Left ventricle myocardium inferior (tissue), 1 donor: ENCODE data around the gene SARM1. TPM values are rescaled to one million over a fixed set of nuclear protein-coding genes. Genes with fewer than 3 reads are reported as not detected.

Experiments
- DNase-seq: peaks from one replicate; pipeline ENCODE4 v3.0.0-alpha.2; 2020
- H3K27ac ChIP-seq: fragments of 200-600 bp; replicated peaks from 2 replicates; pipeline ENCODE4 v1.8.0; 2021
- H3K27me3 ChIP-seq: fragments of 200-600 bp; 2 replicates; pipeline ENCODE4 v1.8.0; 2021; ENCODE audit warnings: low read depth
- H3K36me3 ChIP-seq: fragments of 200-600 bp; 2 replicates; pipeline ENCODE4 v1.8.0; 2021
- H3K4me1 ChIP-seq: fragments of 200-600 bp; 2 replicates; pipeline ENCODE4 v1.8.0; 2021
- H3K4me3 ChIP-seq: fragments of 200-600 bp; 2 replicates; pipeline ENCODE4 v1.8.0; 2021; ENCODE audit warnings: mild to moderate bottlenecking, moderate library complexity
- H3K9me3 ChIP-seq: fragments of 200-600 bp; replicated peaks from 2 replicates; pipeline ENCODE4 v1.8.0; 2021
- intact Hi-C: fragments of 100-400 bp; cut with micrococcal nuclease; formaldehyde crosslinking; loops from one replicate; pipeline ENCODE4 v1.11.0; 2022
- total RNA-seq: library from RNA; stranded (reverse); fragmentation: NEBNext Ultra II Directional; extraction: Animal tissue kit (Norgen Biotek cat#: 25700); gene quantifications from one replicate; pipeline ENCODE4 v1.2.1, GENCODE V29; 2021
- TF ChIP-seq, protein P1 (sequence below): fragments of 200-600 bp; IDR thresholded peaks from 2 replicates; pipeline ENCODE4 v1.8.0; 2021; ENCODE audit warnings: antibody characterized with exemption, mild to moderate bottlenecking, borderline replicate concordance
- donor health status: DM: no; HTN: yes; CAD: no; lungs with severe emphysema.

SARM1 gene
- total RNA-seq, 1 donor from 2014 or later: 5.1 TPM

DNA sequence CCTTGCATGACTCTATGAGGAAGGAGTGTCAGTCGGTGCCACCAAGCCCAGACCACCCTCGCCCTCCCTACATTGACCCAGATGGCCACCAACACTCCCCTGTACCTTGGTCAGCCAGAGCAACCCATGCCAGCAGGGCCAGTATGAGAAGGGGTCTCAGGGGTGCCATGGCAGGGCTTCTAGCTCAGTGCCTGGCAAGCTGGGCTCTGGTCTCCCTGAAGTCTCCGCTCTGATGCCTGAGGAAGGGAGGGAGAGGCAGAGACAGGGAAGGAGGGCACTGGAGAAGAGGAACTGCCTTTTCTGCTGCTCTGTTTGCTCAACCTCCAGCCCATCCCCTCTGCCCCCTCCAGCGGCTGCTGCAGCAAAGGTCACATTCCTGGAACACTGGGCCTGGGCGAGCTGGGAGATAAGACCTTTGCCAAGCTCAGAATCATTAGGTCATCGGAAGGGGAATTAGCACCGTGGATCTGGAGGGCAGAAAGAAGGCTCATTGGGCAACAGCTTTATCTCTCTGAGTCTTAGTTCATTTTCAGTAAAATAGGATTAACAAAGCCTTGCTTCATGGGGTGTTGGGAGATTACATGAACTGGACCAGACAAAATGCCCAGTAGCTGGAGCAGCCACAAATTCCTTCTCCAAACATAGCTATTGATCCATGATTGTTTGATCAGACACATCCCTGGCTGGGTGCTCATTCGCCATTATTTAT is 1.3 kb upstream of the SARM1 start, which contains the start of gene VTN:
Gene VTN (minus strand): TSS at position 273 of the 709 bp plus-strand sequence. CDS start 104 bp downstream, at position 169.
- peak; percentile 46 for DNase-seq
- TF ChIP-seq, protein P1, sequence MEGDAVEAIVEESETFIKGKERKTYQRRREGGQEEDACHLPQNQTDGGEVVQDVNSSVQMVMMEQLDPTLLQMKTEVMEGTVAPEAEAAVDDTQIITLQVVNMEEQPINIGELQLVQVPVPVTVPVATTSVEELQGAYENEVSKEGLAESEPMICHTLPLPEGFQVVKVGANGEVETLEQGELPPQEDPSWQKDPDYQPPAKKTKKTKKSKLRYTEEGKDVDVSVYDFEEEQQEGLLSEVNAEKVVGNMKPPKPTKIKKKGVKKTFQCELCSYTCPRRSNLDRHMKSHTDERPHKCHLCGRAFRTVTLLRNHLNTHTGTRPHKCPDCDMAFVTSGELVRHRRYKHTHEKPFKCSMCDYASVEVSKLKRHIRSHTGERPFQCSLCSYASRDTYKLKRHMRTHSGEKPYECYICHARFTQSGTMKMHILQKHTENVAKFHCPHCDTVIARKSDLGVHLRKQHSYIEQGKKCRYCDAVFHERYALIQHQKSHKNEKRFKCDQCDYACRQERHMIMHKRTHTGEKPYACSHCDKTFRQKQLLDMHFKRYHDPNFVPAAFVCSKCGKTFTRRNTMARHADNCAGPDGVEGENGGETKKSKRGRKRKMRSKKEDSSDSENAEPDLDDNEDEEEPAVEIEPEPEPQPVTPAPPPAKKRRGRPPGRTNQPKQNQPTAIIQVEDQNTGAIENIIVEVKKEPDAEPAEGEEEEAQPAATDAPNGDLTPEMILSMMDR: no peak
- H3K27me3 ChIP-seq: no peaks in the 10 kb centered on the region
- H3K4me3 ChIP-seq: peak within 1 kb of the TSS; percentile 76
- H3K36me3 ChIP-seq: no peaks in the 10 kb centered on the region
- peak within 1 kb of the TSS; percentile 76 for H3K27ac ChIP-seq
- peaks cover 37% of the 10 kb centered on the region for H3K4me1 ChIP-seq
- intact Hi-C loops: no loop called here
- H3K9me3 ChIP-seq: no peaks in the 10 kb centered on the region

DNA sequence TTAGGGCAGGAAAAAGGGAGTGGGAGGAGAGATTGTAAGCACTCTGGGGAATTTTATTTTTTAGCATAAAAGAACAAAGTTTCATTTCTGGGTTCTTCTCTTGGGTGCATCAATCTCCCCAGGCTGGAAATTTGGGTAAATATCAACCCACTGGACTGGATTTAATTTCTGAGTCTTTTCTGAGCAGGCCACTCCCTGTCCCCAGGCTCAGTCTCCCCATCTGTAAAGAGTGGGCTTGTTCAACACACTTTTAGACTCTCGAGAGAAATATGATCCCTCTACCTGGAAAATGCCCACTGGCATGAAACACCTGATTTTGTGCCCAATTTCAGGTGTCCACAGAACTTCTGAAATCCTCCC is 770 bp upstream of the SARM1 start:
- no peak for DNase-seq
- Histone ChIP-seq H3K27ac (peak overlapping the region; percentile 76), H3K36me3 (no peaks in the 10 kb centered on the region), H3K4me3 (peak overlapping the region; percentile 76), H3K4me1 (peaks cover 37% of the 10 kb centered on the region), H3K27me3 (no peaks in the 10 kb centered on the region), H3K9me3 (no peaks in the 10 kb centered on the region)
- intact Hi-C loops: no loop called here
- TF ChIP-seq, protein P1: no peak

- DNase-seq: peak; percentile 38
- Histone ChIP-seq H3K4me3 (peak overlapping the region; percentile 76), H3K27ac (peak overlapping the region; percentile 76), H3K9me3 (no peaks in the 10 kb centered on the region), H3K4me1 (peaks cover 37% of the 10 kb centered on the region), H3K36me3 (no peaks in the 10 kb centered on the region), H3K27me3 (no peaks in the 10 kb centered on the region)
- TF ChIP-seq, protein P1: no peak
- intact Hi-C loops: no loop called here
Observed at GRCh38 chr17:28372203-28372944, 880 bp downstream of the SARM1 start.

- Histone ChIP-seq H3K4me3 (peak overlapping the region; percentile 76), H3K27me3 (no peaks in the 10 kb centered on the region), H3K4me1 (peaks cover 37% of the 10 kb centered on the region), H3K27ac (no peak overlapping the region), H3K9me3 (no peaks in the 10 kb centered on the region), H3K36me3 (no peaks in the 10 kb centered on the region)
- TF ChIP-seq, protein P1: no peak
- no peak for DNase-seq
- intact Hi-C loops: no loop called here
Observed at GRCh38 chr17:28372945-28373274, 1.4 kb downstream of the SARM1 start.

DNA sequence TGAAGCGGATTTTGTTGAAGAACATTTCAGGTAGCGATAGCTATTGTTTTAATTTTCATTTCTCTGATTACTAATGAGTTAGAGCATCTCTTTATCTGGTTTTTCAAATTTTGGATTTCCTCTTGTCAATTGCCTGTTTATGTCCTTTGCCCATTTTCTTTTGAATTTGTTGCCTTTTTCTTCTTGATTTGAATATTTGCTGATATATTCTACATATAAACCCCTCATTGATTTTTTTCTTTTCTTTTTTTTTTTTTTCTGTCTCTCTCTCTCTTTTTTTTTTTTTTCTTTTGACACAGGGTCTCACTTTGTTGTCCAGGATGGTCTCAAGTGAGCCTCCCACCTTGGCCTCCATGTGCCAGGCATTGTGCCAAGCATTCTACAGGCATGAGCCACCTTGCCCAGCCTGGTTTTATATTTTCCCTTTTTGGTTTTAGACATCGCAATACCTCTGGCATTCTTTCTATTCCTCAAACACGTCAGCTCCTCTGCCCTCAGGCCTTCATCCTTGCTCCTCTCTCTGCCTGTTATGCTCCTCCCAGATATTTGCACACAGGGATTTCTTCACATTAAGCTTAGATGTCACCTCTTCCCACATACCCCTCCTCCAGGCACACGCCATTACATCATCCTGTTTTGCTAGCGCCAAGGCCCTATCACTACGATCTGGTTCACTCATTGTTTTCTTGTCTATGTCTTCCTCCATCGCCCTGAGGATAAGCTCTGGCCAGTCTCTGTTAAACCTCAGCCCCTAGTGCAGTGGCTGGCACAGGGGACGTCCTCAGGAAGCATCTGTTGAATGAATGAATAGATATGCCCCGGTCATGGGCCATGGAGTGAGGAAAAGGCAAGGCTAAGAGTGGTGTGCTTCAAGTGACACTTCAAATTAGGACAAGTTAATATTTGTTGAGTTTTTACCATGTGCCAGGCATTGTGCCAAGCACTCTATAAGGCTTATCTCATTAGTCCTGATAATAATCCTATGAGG is 8.6 kb downstream of the SARM1 start:
- H3K9me3 ChIP-seq: no peaks in the 10 kb centered on the region
- TF ChIP-seq, protein P1: no peak
- H3K4me1 ChIP-seq: peaks cover 20% of the 10 kb centered on the region
- intact Hi-C loops: no loop called here
- no peak for DNase-seq
- H3K27me3 ChIP-seq: no peaks in the 10 kb centered on the region
- H3K36me3 ChIP-seq: no peaks in the 10 kb centered on the region
- no peak overlapping the region for H3K27ac ChIP-seq
- H3K4me3 ChIP-seq: no peak overlapping the region
